Measurements from ENCODE around the gene PCBP2.

GRCh38 chr12:53467082-53467481 is 15.2 kb downstream of the PCBP2 start:
- no peak for TF ChIP-seq JUND (IDR thresholded peaks at IDR 0.05)
- TF ChIP-seq SP1 (IDR thresholded peaks at IDR 0.05; ENCODE audit: low read depth), result no peak
- TF ChIP-seq, protein P1, sequence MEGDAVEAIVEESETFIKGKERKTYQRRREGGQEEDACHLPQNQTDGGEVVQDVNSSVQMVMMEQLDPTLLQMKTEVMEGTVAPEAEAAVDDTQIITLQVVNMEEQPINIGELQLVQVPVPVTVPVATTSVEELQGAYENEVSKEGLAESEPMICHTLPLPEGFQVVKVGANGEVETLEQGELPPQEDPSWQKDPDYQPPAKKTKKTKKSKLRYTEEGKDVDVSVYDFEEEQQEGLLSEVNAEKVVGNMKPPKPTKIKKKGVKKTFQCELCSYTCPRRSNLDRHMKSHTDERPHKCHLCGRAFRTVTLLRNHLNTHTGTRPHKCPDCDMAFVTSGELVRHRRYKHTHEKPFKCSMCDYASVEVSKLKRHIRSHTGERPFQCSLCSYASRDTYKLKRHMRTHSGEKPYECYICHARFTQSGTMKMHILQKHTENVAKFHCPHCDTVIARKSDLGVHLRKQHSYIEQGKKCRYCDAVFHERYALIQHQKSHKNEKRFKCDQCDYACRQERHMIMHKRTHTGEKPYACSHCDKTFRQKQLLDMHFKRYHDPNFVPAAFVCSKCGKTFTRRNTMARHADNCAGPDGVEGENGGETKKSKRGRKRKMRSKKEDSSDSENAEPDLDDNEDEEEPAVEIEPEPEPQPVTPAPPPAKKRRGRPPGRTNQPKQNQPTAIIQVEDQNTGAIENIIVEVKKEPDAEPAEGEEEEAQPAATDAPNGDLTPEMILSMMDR (IDR thresholded peaks at IDR 0.05 in 2 of 3, conservative IDR thresholded peaks at IDR 0.05 in 1 of 3; ENCODE audit: borderline replicate concordance in 1 of 3, insufficient read depth in 1 of 3, low read depth in 2 of 3, low read length in 2 of 3), result no peak
- TF ChIP-seq POLR2AphosphoS5 (IDR thresholded peaks at IDR 0.05; ENCODE audit: low read depth, low read length), result no peak
- no peak for TF ChIP-seq SIN3A (IDR thresholded peaks at IDR 0.05; ENCODE audit: low read depth)
- no peak for TF ChIP-seq EZH2 (IDR thresholded peaks at IDR 0.05)
- TF ChIP-seq POLR2A (IDR thresholded peaks at IDR 0.05; ENCODE audit: borderline replicate concordance, extremely low read depth, insufficient read depth, insufficient read length), result no peak
